ENCODE measurements around the gene AFAP1.
A peak's percentile ranks its signal among the peaks of the same experiment; 100 is the strongest.

AFAP1 gene, protein sequence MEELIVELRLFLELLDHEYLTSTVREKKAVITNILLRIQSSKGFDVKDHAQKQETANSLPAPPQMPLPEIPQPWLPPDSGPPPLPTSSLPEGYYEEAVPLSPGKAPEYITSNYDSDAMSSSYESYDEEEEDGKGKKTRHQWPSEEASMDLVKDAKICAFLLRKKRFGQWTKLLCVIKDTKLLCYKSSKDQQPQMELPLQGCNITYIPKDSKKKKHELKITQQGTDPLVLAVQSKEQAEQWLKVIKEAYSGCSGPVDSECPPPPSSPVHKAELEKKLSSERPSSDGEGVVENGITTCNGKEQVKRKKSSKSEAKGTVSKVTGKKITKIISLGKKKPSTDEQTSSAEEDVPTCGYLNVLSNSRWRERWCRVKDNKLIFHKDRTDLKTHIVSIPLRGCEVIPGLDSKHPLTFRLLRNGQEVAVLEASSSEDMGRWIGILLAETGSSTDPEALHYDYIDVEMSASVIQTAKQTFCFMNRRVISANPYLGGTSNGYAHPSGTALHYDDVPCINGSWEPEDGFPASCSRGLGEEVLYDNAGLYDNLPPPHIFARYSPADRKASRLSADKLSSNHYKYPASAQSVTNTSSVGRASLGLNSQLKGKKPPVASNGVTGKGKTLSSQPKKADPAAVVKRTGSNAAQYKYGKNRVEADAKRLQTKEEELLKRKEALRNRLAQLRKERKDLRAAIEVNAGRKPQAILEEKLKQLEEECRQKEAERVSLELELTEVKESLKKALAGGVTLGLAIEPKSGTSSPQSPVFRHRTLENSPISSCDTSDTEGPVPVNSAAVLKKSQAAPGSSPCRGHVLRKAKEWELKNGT

DNA sequence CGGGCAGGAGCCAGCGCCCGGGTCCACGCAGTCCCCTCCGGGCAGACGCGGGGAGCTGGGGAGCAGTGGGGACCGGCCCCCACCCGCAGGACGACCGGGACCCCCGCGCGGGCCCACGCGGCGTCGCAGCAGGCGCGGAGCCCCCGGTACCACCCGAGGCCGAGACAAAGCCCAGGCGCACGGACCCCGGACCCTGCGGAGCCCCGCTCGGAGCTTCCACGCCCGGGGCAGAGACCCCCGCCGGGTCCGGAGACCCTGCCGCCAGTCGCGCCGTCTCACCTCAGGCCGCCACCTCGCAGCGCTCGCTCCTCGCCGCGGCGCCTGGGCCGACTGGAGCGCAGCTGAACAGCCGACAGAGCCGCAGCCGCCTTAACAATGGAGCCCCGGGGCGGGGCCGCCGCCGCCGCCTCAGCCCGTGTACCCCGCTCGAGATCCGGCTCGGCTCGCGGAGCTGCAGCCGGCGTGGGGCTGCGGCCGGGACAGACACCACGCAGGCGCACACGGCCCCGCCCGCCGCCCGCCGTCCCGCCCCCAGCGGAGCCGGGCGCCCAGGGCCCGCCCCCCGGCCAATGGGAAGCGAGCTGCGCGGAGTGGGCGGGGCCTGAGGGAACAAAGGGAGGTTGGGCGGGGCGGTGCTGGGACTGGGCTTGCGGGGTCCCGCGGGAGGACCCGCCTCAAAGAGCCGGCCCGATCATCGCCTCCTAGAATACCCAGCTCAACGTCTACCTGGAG lies at the start of gene AFAP1:
AFAP1 (minus strand) TSS at position 485 of the 732 bp plus-strand sequence. CDS start 67,783 bp downstream, outside the sequence.
- DNase-seq: peak; percentile 91

GRCh38 chr4:7988437-7988836 lies 48.8 kb upstream of the AFAP1 start:
- no peak for DNase-seq

GRCh38 chr4:7987148-7987989 lies 47.7 kb upstream of the AFAP1 start:
- DNase-seq: peak; percentile 86

DNA sequence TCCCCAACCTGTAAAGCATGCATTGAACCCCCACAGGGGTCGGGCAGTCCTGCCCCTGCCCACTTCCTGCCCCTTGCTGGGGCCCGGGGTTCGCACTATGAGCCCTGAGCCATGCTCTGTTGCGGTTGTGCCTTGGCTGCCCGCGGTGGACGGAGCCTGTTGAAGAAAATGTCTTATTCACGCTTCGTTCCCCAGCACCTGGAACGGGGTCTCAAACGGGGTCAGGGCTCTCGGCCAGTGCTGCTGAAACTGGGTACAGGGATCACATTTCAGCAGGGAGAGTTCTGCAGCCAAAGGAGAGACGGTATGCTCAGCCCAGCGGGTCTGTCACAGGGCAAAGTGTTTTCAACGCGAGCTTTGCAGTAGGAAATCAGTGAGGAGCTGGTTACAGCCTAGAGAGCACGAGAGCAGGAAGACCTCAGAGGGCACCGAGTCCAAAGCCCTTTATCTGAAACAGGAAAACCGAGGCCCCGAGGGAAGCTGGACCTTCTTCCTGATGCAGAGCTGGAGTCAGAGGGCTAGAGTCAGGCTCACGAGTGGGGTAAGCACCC lies 46.3 kb upstream of the AFAP1 start:
- DNase-seq: no peak

DNA sequence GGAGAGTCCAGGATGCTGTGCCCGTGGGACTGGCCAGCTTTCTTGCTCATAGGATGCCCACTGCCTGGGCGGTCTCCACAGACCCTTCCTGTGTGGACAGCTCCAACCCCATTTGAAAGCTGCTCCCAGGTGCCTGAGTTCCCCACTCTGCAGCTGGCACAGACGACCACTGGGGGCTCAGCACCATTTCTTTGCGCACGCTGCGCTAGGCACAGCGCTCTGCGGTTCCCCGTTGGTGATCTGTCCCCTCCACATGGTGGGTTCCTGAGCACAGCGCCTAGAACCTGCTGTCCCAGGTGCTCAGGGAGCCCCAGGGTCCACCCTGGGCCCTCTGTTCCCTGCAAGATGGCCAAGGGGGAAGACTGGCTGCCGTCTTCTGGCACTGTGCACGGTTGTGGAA lies 45.4 kb upstream of the AFAP1 start:
- no peak for DNase-seq

GRCh38 chr4:7984286-7984925 lies 44.7 kb upstream of the AFAP1 start:
- no peak for DNase-seq

GRCh38 chr4:7983296-7983695 lies 43.6 kb upstream of the AFAP1 start:
- DNase-seq: no peak

GRCh38 chr4:7981738-7982394 lies 42.2 kb upstream of the AFAP1 start:
- DNase-seq: no peak

DNA sequence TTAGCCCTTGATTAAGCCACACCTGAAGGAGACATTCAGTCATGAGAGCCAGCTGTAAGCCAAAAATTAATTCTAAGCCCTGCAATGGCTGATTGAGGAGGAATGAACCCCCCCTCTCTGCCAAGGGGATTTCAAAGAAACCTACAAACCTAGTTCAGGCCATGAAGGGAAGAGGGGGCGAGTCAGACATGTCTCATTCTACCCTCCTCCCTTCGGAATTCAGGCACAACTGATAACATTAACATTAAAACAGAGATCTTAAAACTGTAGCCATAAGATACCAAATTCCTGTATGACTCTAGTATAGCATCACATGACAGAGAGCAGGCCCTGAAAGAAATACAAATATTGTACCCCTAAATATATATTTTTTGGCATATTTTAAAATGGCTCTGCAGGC lies 40.4 kb upstream of the AFAP1 start:
- no peak for DNase-seq

DNA sequence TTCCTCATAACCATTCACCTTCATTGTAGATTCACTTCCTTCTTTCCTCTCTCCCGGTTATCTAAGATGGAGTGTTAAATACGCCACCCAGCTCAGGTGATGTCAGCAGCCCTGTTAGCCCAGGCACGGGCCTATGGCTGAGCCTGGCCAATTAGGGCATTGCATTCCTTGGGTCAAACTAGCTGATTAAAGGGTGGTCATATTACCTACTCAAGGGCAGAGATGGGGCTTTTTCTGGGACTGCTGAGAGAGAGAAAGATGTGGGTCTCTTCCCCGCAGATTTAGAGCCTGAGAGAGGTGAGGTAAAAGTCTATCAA lies 39.9 kb upstream of the AFAP1 start:
- no peak for DNase-seq

DNA sequence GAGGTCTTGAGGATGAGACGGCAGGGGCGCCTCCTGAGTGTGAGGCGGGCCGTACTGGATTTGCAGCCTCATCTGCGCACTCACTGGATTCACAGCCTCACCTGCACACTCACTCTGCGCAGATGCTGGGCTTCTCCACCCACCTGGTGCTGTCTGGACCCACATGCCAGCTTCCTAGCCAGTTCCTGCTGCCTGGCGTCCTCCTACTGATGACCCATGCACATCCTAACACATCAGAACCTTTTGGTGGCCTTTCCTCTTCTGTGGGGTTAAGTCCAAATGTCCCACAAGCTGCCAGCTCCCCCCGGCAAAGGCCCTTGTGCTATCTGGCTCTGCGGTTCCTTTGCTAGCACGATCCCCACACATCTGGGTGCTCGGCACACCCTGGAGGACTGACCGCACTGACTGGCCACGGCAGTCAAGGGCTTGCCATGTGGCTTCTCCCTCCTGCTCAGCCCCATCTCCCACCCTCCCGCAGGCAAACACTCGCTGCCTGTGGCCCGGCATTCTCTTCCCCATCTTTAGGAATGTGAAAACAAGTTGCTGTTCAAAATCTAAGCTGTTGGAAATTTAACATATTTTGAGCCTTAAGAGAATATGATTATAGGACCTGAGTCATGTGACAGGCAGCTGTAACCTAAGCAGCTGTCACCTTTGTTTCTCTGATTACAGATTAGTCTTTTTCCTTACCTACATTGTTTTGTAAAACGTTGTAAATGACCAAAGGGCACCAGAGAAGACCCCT lies 39.4 kb upstream of the AFAP1 start:
- no peak for DNase-seq

- no peak for DNase-seq
Observed at GRCh38 chr4:7978489-7978888, 38.8 kb upstream of the AFAP1 start.

GRCh38 chr4:7976634-7977033 lies 37.0 kb upstream of the AFAP1 start:
- DNase-seq: no peak

- DNase-seq: no peak
Observed at GRCh38 chr4:7976025-7976424, 36.4 kb upstream of the AFAP1 start.

- no peak for DNase-seq
Observed at GRCh38 chr4:7974425-7974824, 34.8 kb upstream of the AFAP1 start.

DNA sequence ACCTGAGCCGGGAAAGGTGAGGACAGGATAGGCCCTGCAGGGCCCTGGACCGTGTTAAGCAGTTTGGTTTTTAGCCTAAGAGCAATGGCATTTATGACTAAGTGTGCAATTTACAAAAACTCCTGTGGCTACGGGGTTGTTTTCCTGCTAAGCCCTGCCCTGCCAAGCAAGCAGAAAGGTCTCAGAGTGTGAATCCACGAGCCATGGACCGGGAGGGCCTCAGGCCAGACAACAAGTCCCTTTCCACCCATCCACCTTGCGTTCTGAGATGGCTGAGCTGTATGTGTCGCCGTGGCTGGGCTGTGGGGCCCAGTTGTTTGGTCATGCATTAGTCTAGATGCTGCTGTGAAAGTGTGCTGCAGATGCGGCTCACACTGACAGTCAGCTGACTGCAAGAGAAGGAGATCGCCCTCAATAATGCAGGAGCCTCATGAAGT lies 33.9 kb upstream of the AFAP1 start:
- DNase-seq: no peak

DNA sequence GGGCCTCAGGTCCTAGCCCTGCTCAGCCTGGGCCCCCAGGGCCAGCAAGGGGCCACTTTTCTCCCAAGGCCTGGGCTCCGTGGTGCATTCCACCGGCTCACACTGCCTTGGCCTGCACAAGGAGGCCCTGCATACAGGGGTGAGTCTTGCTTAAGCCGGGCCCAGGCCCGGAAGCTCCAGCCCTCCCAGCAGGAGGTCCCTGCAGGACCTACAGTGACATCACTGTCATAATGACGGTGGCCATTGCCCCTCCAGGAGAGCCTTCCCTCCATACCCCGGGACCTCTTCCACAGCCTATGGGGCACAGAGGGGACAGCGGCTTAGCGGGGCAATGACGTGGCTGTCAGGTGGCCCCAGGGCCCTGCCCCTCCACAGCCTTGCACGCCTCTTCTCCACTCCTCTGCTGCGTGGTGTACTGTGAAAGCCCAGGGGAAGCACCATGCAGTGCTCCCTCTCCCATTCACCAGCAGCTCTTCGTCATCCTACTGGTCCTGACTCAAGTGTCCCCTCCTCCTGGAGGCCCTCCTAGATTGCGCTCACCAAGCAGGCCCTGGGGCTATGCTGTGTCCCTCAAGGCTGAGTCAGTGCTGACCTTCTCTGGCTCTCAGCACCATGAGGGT lies 32.3 kb upstream of the AFAP1 start:
- DNase-seq: peak; percentile 46

GRCh38 chr4:7971159-7971631 lies 31.5 kb upstream of the AFAP1 start:
- no peak for DNase-seq

DNA sequence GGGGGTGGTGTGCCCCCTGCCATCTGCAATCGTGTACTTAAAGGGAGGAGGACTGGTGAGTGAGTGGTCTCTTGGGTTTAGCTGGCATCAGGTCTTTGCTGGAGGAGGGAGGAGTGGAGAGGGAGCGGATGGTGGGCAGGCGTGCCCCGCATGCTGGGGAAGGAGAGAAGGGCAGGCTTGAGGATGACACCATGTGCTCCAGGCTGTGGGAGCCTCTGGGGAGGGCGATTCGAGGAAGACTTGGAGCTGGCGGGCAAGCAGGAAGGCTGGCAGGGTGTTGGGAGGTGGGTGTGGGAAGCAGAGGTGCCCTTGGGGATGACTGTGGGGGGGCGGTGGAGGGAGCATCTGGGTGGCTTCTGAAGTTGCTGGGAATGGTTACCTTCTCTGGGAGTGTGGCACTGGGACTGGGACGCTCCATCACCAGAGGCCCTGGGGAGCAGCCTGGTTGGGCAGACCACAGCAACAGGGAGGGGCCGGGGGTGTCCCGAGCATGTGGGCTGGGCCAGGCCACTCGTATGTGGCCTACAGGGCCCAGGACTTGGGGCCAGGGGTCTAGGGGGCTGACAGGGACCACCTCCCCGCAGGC lies 30.8 kb upstream of the AFAP1 start:
- DNase-seq: no peak

Measured in activated CD4-positive, alpha-beta T cell treated with anti-CD3 and anti-CD28 coated beads for 48 hours (primary cell).